ENCODE measurements around the gene KCNG2. TPM values are rescaled to one million over a fixed set of nuclear protein-coding genes. Genes with fewer than 3 reads are reported as not detected.

KCNG2 gene
- total and polyA plus RNA-seq, 10 of the 15 experiments (the other 5 are each of a cell fraction or from before 2014, with no cell fraction given) = 0.20 to 0.23 TPM; not detected in 8

GRCh38 chr18:79771446-79772107, 26.2 kb upstream of the KCNG2 start:
- in situ Hi-C loops (cut with MboI) (no loop called here), intact Hi-C loops (cut with micrococcal nuclease; ENCODE audit: unreplicated experiment) (no loop called here)
- FAIRE-seq = no peak
- H3K36me3 ChIP-seq (ENCODE audit: control insufficient read depth in 2 of 2, insufficient read depth in 2 of 2, low read length in 1 of 2) = no peaks in the 10 kb centered on the region
- H3K4me1 ChIP-seq (ENCODE audit: control insufficient read depth, insufficient read depth, low read length) = no peaks in the 10 kb centered on the region
- WGBS (ENCODE audit: insufficient coverage, insufficient replicate concordance, low lambda C conversion rate, missing lambda C conversion rate) = 63% methylated on average over 20 of the region's 35 CpGs
- ChIA-PET CTCF (no interaction called here), SMC1A (ENCODE audit: uncharacterized antibody, unreplicated experiment) (no interaction called here), POLR2A (no interaction called here), RAD21 (ENCODE audit: unreplicated experiment) (no interaction called here)
- no peak overlapping the region for H3K9ac ChIP-seq (ENCODE audit: control insufficient read depth, insufficient read depth, low read length)
- no peaks in the 10 kb centered on the region for H3K79me2 ChIP-seq (ENCODE audit: control insufficient read depth, insufficient read depth, low read length)
- H3K27ac ChIP-seq (ENCODE audit: control insufficient read depth, insufficient read depth) = no peak overlapping the region
- no peak overlapping the region for H2AFZ ChIP-seq (ENCODE audit: control insufficient read depth, low read depth, low read length)
- no TSS peak for BruUV-seq (replicated peaks)
- no peak for ATAC-seq
- H3K4me3 ChIP-seq = no peak overlapping the region
- no peak for DNase-seq (ENCODE audit: low read depth, low spot score)
- peaks cover 2% of the 10 kb centered on the region; the same call in 1 of the 3 replicates for H3K9me3 ChIP-seq (replicated peaks; ENCODE audit: control insufficient read depth, insufficient read depth, low read length)
- H3K27me3 ChIP-seq (replicated peaks in 1 of 2; ENCODE audit: control insufficient read depth in 2 of 2, insufficient read depth in 2 of 2, low read length in 1 of 2) = no peaks in the 10 kb centered on the region
- no peaks in the 10 kb centered on the region for H4K20me1 ChIP-seq (ENCODE audit: control insufficient read depth, insufficient read depth)
- H3K4me2 ChIP-seq (ENCODE audit: control insufficient read depth, insufficient read depth) = no peak overlapping the region
- TF ChIP-seq EED (IDR thresholded peaks at IDR 0.05; ENCODE audit: low read depth) = no peak
- no peak for TF ChIP-seq ZBTB4 (CRISPR knock-in tag; IDR thresholded peaks at IDR 0.05)
- no peak for TF ChIP-seq ZNF274 (IDR thresholded peaks at IDR 0.05; ENCODE audit: insufficient read depth, insufficient read length)
- TF ChIP-seq CEBPZ (IDR thresholded peaks at IDR 0.05; ENCODE audit: low read depth, low read length) = no peak
- TF ChIP-seq PBX3 (IDR thresholded peaks at IDR 0.05; ENCODE audit: insufficient replicate concordance, low read depth, low read length) = no peak
- TF ChIP-seq ZNF24 (IDR thresholded peaks at IDR 0.05) = no peak
- no peak for TF ChIP-seq NFIC (IDR thresholded peaks at IDR 0.05; ENCODE audit: low read depth, low read length)
- no peak for TF ChIP-seq PKNOX1 (IDR thresholded peaks at IDR 0.05)
- no peak for TF ChIP-seq MTA2 (IDR thresholded peaks at IDR 0.05; ENCODE audit: low read depth)
- no peak for TF ChIP-seq FOXM1 (IDR thresholded peaks at IDR 0.05; ENCODE audit: low read depth, low read length)
- no peak for TF ChIP-seq SREBF2 (IDR thresholded peaks at IDR 0.05; ENCODE audit: low read length)
- TF ChIP-seq SIX5 (IDR thresholded peaks at IDR 0.05; ENCODE audit: low read depth, low read length, severe bottlenecking) = no peak
- no peak for TF ChIP-seq TCF7 (IDR thresholded peaks at IDR 0.05; ENCODE audit: borderline replicate concordance)
- no peak for TF ChIP-seq MTA3 (IDR thresholded peaks at IDR 0.05; ENCODE audit: borderline replicate concordance, low read length)
- no peak for TF ChIP-seq TCF3 (IDR thresholded peaks at IDR 0.05; ENCODE audit: borderline replicate concordance, insufficient read depth, low read depth, low read length)
- TF ChIP-seq IKZF1 (conservative IDR thresholded peaks at IDR 0.05) = no peak
- no peak for TF ChIP-seq ZNF207 (IDR thresholded peaks at IDR 0.05; ENCODE audit: borderline replicate concordance)

Measured in GM12878 (cell line).